Stimulated activated CD8-positive, alpha-beta memory T cell treated with anti-CD3 and anti-CD28 coated beads, Interleukin-12 subunit alpha, Interleukin-12 subunit beta, amount 100 ng/mL, for 24 hours (primary cell): ENCODE results near the gene NDST1.
"Not testable (repeated sequence)": the region's sequence is repeated elsewhere in the genome, so short reads cannot be mapped to it uniquely, and the experiment has no call there.

Experiments used
- DNase-seq: peaks from one replicate; pipeline ENCODE4 v3.0.0-alpha.2; 2020; ENCODE audit errors: extremely low read depth

The NDST1 gene

DNA sequence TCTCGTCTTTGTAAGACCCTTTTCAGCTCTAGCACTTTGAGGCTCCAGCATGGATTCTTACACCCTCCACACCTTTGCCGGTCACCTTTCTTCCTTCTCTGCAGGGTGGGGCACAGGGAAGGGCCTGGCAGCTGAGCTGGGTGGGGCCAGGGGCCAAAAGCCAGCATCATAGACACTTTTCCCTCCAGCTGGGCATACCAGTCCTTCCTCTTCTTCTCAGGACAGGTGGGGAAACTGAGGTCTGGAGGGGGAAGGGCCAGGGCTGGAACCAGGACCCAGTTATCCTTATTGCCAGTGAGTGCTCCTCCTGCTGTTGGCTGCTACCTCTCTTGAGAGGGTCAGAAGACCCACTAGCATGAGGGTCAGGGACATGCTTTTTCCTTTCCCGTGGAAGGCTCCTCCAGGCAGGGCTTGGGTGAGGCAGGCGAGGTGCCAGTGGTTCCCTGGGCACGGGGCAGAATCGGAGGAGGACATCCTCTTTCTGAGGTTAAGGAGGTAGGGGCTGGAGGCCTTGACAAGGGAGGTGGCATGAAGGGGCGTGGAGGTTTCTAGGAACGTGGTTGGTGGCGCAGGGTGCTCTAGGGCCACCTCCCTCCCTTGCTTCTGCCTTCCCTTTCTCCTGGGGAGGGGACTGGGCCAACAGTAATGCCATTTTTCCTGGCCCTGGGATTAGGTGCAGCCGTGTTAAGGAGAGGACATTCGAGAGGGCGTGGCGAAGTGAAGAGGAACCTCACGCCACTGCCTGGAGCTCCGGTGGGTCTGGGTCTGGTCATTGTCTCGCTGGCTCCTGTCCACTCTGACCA is at the start of gene NDST1:
NDST1 (plus strand) TSS at position 658 of the 803 bp plus-strand sequence. CDS start 13,124 bp downstream, outside the sequence.
- DNase-seq = no peak

GRCh38 chr5:150458802-150459557 is 49.0 kb upstream of the NDST1 start:
- peak; percentile 59 for DNase-seq

DNA sequence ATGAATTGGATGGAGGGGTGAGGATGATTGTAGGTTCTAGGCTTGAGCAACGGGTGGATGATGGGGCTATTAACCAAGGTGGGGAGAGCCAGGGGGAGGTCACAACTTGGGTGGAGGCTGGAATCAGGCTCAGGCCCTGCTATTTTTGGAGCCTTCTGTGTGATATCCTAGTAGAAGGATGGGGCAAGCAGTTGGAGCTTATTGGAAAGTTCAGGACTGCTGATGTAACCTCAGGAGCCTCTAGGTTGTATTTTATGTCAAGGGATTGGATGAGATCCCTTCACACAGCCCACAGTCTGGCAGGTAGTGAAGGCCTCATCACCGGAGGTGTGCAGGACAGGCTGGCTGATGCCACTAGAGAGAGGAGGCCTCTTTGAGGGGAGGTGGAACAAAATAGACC is 47.1 kb upstream of the NDST1 start:
- DNase-seq = no peak

GRCh38 chr5:150461231-150461630 is 46.7 kb upstream of the NDST1 start:
- DNase-seq = no peak

GRCh38 chr5:150464554-150465012 is 43.3 kb upstream of the NDST1 start:
- DNase-seq = no peak

- no peak for DNase-seq
Measured at GRCh38 chr5:150465927-150466326, 42.0 kb upstream of the NDST1 start.

DNA sequence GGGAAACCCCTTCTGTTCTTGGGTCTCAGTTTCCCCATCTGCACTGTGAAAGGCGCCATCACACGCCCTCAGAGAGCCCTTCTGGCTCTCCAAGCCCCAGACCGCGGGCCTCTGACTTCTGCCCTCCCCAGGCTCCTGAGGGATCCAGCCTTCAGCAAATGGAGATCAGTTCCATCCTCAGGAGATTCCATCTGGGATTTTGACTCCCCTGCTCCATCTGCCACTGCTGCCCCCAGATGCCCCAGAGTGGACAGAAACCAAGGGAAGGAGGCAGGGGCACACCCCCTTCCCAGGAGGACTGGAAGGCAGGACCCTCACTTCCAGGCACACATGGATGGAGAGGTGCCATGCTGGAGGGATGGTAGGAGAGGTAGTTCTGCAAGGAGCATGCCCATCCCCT is 39.7 kb upstream of the NDST1 start:
- no peak for DNase-seq

GRCh38 chr5:150469718-150470469 is 38.0 kb upstream of the NDST1 start:
- no peak for DNase-seq

- DNase-seq = no peak
Measured at GRCh38 chr5:150473673-150474358, 34.1 kb upstream of the NDST1 start.

- DNase-seq = not testable (repeated sequence)
Measured at GRCh38 chr5:150476568-150476967, 31.4 kb upstream of the NDST1 start.

- no peak for DNase-seq
Measured at GRCh38 chr5:150479416-150479815, 28.5 kb upstream of the NDST1 start.

DNA sequence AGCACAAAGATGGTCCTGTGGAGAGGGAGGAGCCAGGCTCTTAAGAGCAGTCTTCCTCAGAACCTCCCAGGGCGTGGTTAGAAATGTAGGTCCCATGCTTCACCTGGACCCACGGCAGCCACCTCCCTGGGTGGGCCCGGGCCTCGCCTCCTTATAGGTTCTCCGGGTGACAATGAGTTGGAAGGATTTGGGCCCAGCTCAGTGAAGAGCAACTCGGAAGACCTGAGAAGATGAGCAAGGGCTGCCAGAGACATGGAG is 26.3 kb upstream of the NDST1 start:
- no peak for DNase-seq

DNA sequence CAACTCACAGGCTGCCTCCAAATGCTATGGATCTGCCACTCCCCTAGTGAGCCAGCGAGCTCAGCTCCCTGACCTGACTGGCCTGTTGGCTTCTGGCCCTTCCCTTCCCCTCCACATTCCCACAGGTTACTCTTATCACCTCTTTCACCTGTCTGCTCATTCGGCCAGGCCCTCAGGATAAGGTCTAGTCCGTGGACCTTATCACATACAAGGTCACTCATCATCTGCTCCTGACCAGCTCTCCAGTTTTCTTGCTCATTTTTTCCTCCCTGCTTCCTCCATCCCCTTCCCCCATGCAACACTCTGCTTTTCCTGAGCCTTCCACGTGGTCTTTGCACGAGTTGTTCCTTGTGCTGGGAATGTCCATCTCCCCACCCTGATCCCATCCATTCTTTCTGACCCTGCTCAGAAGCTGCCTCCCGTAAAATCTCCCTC is 25.9 kb upstream of the NDST1 start:
- DNase-seq = no peak

DNA sequence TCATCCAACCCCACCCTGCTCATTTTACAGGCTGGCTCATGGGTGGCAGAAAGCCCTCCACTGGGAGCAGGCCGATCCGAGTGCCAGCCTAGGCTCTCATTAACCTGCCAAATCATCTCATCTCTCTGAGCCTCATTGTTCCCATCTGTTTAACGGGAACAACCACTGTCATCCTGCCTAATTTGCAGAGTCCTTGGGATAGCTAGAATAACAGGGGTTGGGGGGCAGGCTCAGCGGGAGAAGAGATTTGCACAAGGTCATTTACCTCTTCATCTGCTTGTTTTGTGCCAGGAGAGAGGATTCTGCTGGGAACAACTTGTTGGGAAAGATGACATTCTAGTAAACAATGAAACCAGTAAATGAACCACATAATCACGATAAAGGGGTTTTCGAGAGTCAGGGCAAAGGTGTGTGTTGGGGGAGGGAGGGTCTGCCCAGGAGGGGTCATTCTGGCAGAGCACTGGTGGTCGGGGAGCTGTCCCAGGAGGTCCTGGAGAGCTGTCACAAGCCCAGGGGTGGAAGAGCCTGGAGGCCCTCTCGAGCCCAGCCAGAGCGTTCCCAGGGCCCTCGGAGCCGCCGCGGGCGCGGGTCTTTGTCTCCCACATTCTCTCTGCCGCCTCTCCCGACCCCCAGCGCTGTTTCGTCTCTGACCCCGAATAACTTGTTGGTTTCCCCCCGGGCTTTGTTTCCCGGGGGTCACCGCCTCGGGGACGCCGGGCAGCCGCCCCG is 22.8 kb upstream of the NDST1 start:
- no peak for DNase-seq

DNA sequence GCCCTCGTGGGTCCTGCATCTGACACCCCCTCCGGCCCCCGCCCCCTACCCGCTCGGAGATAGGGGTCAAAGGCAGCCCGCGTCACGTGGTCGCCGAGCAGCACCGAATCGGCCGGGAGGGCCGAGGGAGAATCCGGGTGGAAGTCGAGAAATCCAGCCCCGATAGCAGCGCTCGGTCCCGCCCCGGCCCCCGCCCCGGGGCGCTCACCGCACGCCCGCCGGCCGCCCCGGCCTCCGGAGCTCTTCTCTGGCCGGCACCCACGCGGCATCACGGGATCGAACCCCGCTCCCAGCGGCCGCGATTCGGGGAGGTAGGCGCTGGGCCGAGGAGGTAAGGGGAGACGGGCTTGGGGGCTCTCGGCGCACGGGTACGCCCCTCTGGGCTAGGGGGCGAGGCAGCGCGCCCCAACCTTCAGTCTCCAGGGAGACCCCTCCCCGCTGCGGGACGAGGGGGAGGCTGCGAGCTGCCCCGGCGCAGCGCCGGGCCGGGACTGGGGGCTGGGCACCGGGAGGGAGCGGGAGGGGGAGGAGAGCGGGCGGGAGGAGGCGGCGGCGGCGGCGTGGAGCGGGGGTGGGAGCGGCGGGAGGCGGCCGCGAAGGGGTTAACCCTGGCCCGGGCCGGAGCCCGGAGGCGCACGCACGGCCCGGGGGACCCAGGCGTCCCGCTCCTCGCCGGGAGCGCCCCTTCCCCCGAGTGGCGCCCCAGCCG is 22.1 kb upstream of the NDST1 start:
- no peak for DNase-seq

DNA sequence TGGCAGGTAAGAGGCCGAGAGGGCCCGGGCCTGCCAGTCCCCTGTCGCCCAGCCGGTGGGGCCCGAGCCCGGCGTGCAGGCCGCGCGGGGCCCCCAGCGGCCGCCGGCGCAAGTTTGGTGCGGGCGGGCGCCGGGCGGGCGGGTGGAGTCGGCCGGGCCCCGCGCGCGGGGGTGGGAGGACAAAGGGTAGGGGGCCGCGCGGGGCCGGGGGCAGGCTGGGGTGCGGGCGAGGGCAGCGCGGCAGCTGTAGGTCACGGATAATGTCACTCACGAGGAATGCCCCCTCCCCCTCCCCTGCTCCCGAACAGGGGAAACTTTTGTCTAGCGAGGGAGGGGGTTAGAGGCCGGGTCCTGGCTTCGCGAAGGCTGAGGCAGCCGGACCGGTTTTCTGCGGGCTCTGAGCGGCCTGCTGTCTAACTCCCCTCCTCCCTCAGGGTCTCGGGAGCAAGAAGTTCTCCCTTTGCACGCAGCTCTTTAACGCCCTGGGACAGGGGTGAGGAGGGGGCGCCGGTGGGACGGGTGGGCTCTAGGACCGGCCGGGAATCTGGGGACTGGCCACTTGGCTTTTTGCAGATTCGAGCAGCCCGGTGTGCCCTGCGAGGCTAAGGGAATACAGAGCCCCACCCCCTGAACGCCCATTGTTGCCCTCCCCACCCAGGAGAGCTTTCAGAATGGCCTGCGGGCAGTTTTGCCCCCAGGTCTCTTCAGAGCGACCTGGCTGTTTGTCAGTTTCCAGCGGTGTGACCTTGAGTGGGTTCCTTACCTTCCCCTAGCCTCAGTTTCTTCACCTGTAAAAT is 21.3 kb upstream of the NDST1 start:
- DNase-seq = no peak

- DNase-seq = no peak
Measured at GRCh38 chr5:150487199-150488061, 20.5 kb upstream of the NDST1 start.

GRCh38 chr5:150488519-150489359 is 19.2 kb upstream of the NDST1 start:
- DNase-seq = no peak
